H9 (cell line): ENCODE measurements around the gene GSG1L. TPM values are rescaled to one million over a fixed set of nuclear protein-coding genes. Genes with fewer than 3 reads are reported as not detected.

ENCODE experiments used
- DNase-seq: peaks from one replicate; pipeline ENCODE4 v3.0.0-alpha.2; 2017
- H2AFZ ChIP-seq: one replicate; pipeline ENCODE4 v1.6.1; 2013; ENCODE audit warnings: mild to moderate bottlenecking, low read length, control low read depth, moderate library complexity
- H2AK5ac ChIP-seq: 2 replicates; pipeline ENCODE4 v1.6.1; 2013; ENCODE audit warnings: low read length, control low read depth, mixed read lengths; ENCODE audit not compliant: insufficient read length
- H2BK120ac ChIP-seq: one replicate; pipeline ENCODE4 v1.6.1; 2013; ENCODE audit warnings: low read depth, mild to moderate bottlenecking, low read length, control low read depth, inconsistent platforms; ENCODE audit not compliant: poor library complexity, severe bottlenecking
- H2BK12ac ChIP-seq: 2 replicates; pipeline ENCODE4 v1.6.1; 2013; ENCODE audit warnings: low read length, control low read depth, mixed read lengths, low read depth; ENCODE audit not compliant: insufficient read length
- H2BK15ac ChIP-seq: 2 replicates; pipeline ENCODE4 v1.6.1; 2013; ENCODE audit warnings: low read depth, low read length, control low read depth
- H2BK20ac ChIP-seq: one replicate; pipeline ENCODE4 v1.6.1; 2013; ENCODE audit warnings: low read depth, mild to moderate bottlenecking, low read length, control low read depth, inconsistent platforms; ENCODE audit not compliant: poor library complexity, severe bottlenecking
- H2BK5ac ChIP-seq: 2 replicates; pipeline ENCODE4 v1.6.1; 2013; ENCODE audit warnings: low read length, control low read depth, mixed read lengths; ENCODE audit not compliant: insufficient read length
- H3K14ac ChIP-seq: 2 replicates; pipeline ENCODE4 v1.6.1; 2013; ENCODE audit warnings: low read length, control low read depth; ENCODE audit not compliant: insufficient read depth
- H3K18ac ChIP-seq: 2 replicates; pipeline ENCODE4 v1.6.1; 2013; ENCODE audit warnings: low read depth, mild to moderate bottlenecking, mixed read lengths, low read length, control low read depth; ENCODE audit not compliant: insufficient read length
- H3K23ac ChIP-seq: 2 replicates; pipeline ENCODE4 v1.6.1; 2013; ENCODE audit warnings: low read length, control low read depth, mixed read lengths, low read depth; ENCODE audit not compliant: insufficient read length
- H3K23me2 ChIP-seq: 2 replicates; pipeline ENCODE4 v1.6.1; 2013; ENCODE audit warnings: low read depth, mild to moderate bottlenecking, mixed read lengths, low read length, control low read depth; ENCODE audit not compliant: insufficient read length, poor library complexity, severe bottlenecking
- H3K27ac ChIP-seq: 2 replicates; pipeline ENCODE4 v1.5.1; 2013; ENCODE audit warnings: low read length, control low read depth, mixed read lengths, low read depth; ENCODE audit not compliant: insufficient read length
- H3K27me3 ChIP-seq: 2 replicates; pipeline ENCODE4 v1.6.1; 2013; ENCODE audit warnings: low read length, control low read depth, inconsistent platforms; ENCODE audit not compliant: insufficient read depth
- H3K4ac ChIP-seq: 2 replicates; pipeline ENCODE4 v1.6.1; 2013; ENCODE audit warnings: low read depth, mild to moderate bottlenecking, control low read depth, inconsistent platforms, low read length, moderate library complexity
- H3K4me1 ChIP-seq: 2 replicates; pipeline ENCODE4 v1.6.1; 2013; ENCODE audit warnings: low read length, control low read depth, inconsistent platforms; ENCODE audit not compliant: insufficient read depth
- H3K4me2 ChIP-seq: 2 replicates; pipeline ENCODE4 v1.6.1; 2013; ENCODE audit warnings: low read length, control low read depth, mixed read lengths; ENCODE audit not compliant: insufficient read length, insufficient read depth
- H3K56ac ChIP-seq: 2 replicates; pipeline ENCODE4 v1.6.1; 2013; ENCODE audit warnings: low read depth, mild to moderate bottlenecking, mixed read lengths, low read length, control low read depth; ENCODE audit not compliant: insufficient read length
- H3K79me1 ChIP-seq: 2 replicates; pipeline ENCODE4 v1.6.1; 2013; ENCODE audit warnings: low read depth, mild to moderate bottlenecking, moderate library complexity, low read length, control low read depth, inconsistent platforms; ENCODE audit not compliant: insufficient read depth, poor library complexity, severe bottlenecking
- H3K79me2 ChIP-seq: 2 replicates; pipeline ENCODE4 v1.6.1; 2013; ENCODE audit warnings: low read length, control low read depth, inconsistent platforms; ENCODE audit not compliant: insufficient read depth
- H3K9ac ChIP-seq: 2 replicates; pipeline ENCODE4 v1.6.1; 2013; ENCODE audit warnings: low read length, control low read depth, mixed read lengths; ENCODE audit not compliant: insufficient read length; ENCODE audit errors: extremely low read depth
- H3K9me3 ChIP-seq: one replicate; pipeline ENCODE4 v1.6.1; 2013; ENCODE audit warnings: low read depth, low read length, inconsistent platforms; ENCODE audit not compliant: control insufficient read depth
- H3T11ph ChIP-seq: one replicate; pipeline ENCODE4 v1.6.1; 2013; ENCODE audit warnings: mild to moderate bottlenecking, low read length, control low read depth, inconsistent platforms
- H4K20me1 ChIP-seq: one replicate; pipeline ENCODE4 v1.6.1; 2013; ENCODE audit not compliant: control insufficient read depth, insufficient read length, insufficient read depth
- H4K5ac ChIP-seq: 2 replicates; pipeline ENCODE4 v1.6.1; 2013; ENCODE audit warnings: low read depth, mild to moderate bottlenecking, mixed read lengths, low read length, control low read depth; ENCODE audit not compliant: insufficient read length
- H4K8ac ChIP-seq: replicated peaks from 2 replicates; pipeline ENCODE4 v1.6.1; 2013; ENCODE audit warnings: low read length, control low read depth, mixed read lengths, low read depth; ENCODE audit not compliant: insufficient read length
- H4K91ac ChIP-seq: 2 replicates; pipeline ENCODE4 v1.6.1; 2013; ENCODE audit warnings: low read depth, mild to moderate bottlenecking, moderate library complexity, mixed read lengths, low read length, control low read depth; ENCODE audit not compliant: insufficient read length
- H3K27ac Mint-ChIP-seq, 3 experiments: 2 replicates in 2 of 3; 3 replicates in 1 of 3; pipeline ENCODE4 v1.8.0; 2020 to 2021; ENCODE audit warnings: mixed read lengths in 3 of 3, mild to moderate bottlenecking in 1 of 3, moderate library complexity in 1 of 3
- H3K27me3 Mint-ChIP-seq: 2 replicates; pipeline ENCODE4 v1.8.0; 2021; ENCODE audit warnings: low read depth, mild to moderate bottlenecking, moderate library complexity, mixed read lengths
- H3K36me3 Mint-ChIP-seq, 3 experiments: 2 replicates in 2 of 3; 3 replicates in 1 of 3; pipeline ENCODE4 v1.8.0; 2020 to 2021; ENCODE audit warnings: low read depth in 3 of 3, mixed read lengths in 3 of 3; ENCODE audit not compliant: insufficient read depth in 1 of 3
- H3K4me1 Mint-ChIP-seq, 2 experiments: 2 replicates each; pipeline ENCODE4 v1.8.0; 2020; ENCODE audit warnings: mixed read lengths in 2 of 2
- H3K4me3 Mint-ChIP-seq, 2 experiments: 2 replicates in 1 of 2; 3 replicates in 1 of 2; pipeline ENCODE4 v1.8.0; 2020 to 2021; ENCODE audit warnings: mild to moderate bottlenecking in 2 of 2, mixed read lengths in 2 of 2, moderate library complexity in 1 of 2
- H3K9me3 Mint-ChIP-seq, 2 experiments: 2 replicates in 1 of 2; 3 replicates in 1 of 2; pipeline ENCODE4 v1.8.0; 2020; ENCODE audit warnings: mild to moderate bottlenecking in 2 of 2, mixed read lengths in 2 of 2, moderate library complexity in 1 of 2
- WGBS: extraction: QIAGEN DNeasy Blood & Tissue Kit; methylation state at CpG from one replicate; pipeline ENCODE4 v1.1.7; 2013; ENCODE audit warnings: missing lambda C conversion rate, low lambda C conversion rate, mixed read lengths; ENCODE audit not compliant: insufficient read length; ENCODE audit errors: extremely low coverage; 5-methylcytosine and 5-hydroxymethylcytosine counted together
- total RNA-seq: library from RNA; stranded (reverse); gene quantifications from 2 replicates; pipeline ENCODE4 v1.2.1, GENCODE V29; 2021
- TF ChIP-seq, protein P1 (sequence below): fragments of 200-600 bp; sonication (generic); conservative IDR thresholded peaks from 3 replicates; pipeline ENCODE4 v1.8.0; 2021; ENCODE audit warnings: antibody characterized with exemption, mild to moderate bottlenecking

The GSG1L gene
- total RNA-seq, 1 experiment from 2014 or later: 0.35 TPM

DNA sequence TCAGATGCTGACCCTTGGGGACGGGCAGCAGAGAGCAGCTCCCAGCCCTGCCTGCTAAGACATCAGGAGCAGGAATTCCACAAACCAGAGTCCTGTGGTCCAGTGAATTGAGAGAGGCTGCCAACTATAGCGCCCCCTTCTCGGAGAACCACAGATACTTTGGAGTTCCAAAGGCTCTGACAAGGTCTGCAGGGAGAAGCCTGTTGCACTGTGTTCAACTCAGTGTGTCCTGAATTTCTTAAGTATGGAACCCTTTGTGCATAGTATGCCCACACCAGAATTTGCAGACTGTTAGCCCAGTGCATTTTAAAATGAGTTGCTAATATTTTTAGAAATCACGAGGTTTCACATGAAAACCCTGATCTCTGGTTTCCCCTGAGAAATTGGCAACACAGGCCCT, 290.2 kb downstream of the GSG1L start:
- TF ChIP-seq, protein P1, sequence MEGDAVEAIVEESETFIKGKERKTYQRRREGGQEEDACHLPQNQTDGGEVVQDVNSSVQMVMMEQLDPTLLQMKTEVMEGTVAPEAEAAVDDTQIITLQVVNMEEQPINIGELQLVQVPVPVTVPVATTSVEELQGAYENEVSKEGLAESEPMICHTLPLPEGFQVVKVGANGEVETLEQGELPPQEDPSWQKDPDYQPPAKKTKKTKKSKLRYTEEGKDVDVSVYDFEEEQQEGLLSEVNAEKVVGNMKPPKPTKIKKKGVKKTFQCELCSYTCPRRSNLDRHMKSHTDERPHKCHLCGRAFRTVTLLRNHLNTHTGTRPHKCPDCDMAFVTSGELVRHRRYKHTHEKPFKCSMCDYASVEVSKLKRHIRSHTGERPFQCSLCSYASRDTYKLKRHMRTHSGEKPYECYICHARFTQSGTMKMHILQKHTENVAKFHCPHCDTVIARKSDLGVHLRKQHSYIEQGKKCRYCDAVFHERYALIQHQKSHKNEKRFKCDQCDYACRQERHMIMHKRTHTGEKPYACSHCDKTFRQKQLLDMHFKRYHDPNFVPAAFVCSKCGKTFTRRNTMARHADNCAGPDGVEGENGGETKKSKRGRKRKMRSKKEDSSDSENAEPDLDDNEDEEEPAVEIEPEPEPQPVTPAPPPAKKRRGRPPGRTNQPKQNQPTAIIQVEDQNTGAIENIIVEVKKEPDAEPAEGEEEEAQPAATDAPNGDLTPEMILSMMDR: no peak
- H3K56ac ChIP-seq: no peak overlapping the region
- no peak overlapping the region for H2BK15ac ChIP-seq
- no peaks in the 10 kb centered on the region for H3K79me1 ChIP-seq
- H3K4me3 Mint-ChIP-seq: no peak overlapping the region
- no CpG with 5 or more reads among the region's 4 CpGs for WGBS
- no peak overlapping the region for H4K91ac ChIP-seq
- no peak overlapping the region for H4K8ac ChIP-seq
- H4K5ac ChIP-seq: no peak overlapping the region
- no peak overlapping the region for H2BK20ac ChIP-seq
- H3K79me2 ChIP-seq: no peaks in the 10 kb centered on the region
- H3K27ac ChIP-seq: no peak overlapping the region
- H3K36me3 Mint-ChIP-seq: no peaks in the 10 kb centered on the region; a peak in 3 of 7 replicates
- H2BK120ac ChIP-seq: no peak overlapping the region
- no peak overlapping the region for H3K14ac ChIP-seq
- no peaks in the 10 kb centered on the region for H3K23me2 ChIP-seq
- H2BK5ac ChIP-seq: no peak overlapping the region
- H3K23ac ChIP-seq: no peak overlapping the region
- H3K9me3 Mint-ChIP-seq: no peaks in the 10 kb centered on the region
- no peaks in the 10 kb centered on the region for H3K27me3 Mint-ChIP-seq
- H2BK12ac ChIP-seq: no peak overlapping the region
- no peak overlapping the region for H2AFZ ChIP-seq
- H4K20me1 ChIP-seq: no peaks in the 10 kb centered on the region
- no peak overlapping the region for H3K4me2 ChIP-seq
- H3K27ac Mint-ChIP-seq: no peak overlapping the region; a peak in 1 of 7 replicates
- no peak overlapping the region for H3K18ac ChIP-seq
- DNase-seq: no peak
- H3K9me3 ChIP-seq: no peaks in the 10 kb centered on the region
- H3K4me1 Mint-ChIP-seq: 0 out of 4 replicates have a peak, but pooled peaks cover 0 to 4% of the 10 kb centered on the region in 2 experiments
- no peak overlapping the region for H3K9ac ChIP-seq
- H3K27me3 ChIP-seq: no peaks in the 10 kb centered on the region
- no peak overlapping the region for H3T11ph ChIP-seq
- H3K4me1 ChIP-seq: no peaks in the 10 kb centered on the region
- H3K4ac ChIP-seq: no peak overlapping the region
- no peak overlapping the region for H2AK5ac ChIP-seq
